Right renal cortex interstitium (tissue), 3 donors: ENCODE data around the gene CTNND2. TPM values are rescaled to one million over a fixed set of nuclear protein-coding genes. Genes with fewer than 3 reads are reported as not detected.
A peak's percentile ranks its signal among the peaks of the same experiment; 100 is the strongest.
"Not testable (repeated sequence)": the region's sequence is repeated elsewhere in the genome, so short reads cannot be mapped to it uniquely, and the experiment has no call there.

Source experiments
- DNase-seq, 3 donors: peaks; one replicate each; pipeline ENCODE4 v3.0.0-alpha.2; 2013; ENCODE audit warnings: low read depth in 3 of 3, low spot score in 2 of 3
- polyA plus RNA-seq, 3 donors: library from polyadenylated mRNA; unstranded; fragments of 120-200 nt; gene quantifications; one replicate each; pipeline ENCODE4 v1.2.1, GENCODE V29; 2013; ENCODE audit not compliant: insufficient read length in 3 of 3

CTNND2 gene
- polyA plus RNA-seq, 3 donors, result 2.1 to 2.3 (median 2.1) TPM

DNA sequence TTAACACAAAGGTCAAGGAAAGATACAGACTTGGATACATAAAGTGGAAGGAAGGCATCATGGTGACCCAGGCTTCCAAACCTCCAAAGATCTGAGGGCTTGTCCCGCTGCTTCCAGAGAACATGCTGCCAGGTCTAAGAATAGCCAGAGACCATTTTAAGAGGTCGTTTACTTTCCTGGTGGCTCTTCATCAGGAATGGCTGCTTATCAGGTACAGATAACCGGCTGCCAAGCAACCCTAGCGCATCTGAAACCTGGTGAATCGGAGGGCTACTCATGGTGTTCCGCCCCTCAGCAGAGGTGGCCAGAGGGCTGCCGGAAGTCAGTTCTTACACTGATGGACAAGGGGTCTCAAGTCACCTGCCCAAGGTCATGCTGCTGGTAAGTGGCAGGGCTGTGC is 892.0 kb downstream of the CTNND2 start:
- no peak for DNase-seq

- no peak for DNase-seq
Observed at GRCh38 chr5:11010429-11011210, 893.6 kb downstream of the CTNND2 start.

- DNase-seq, result no peak
Observed at GRCh38 chr5:11009576-11009975, 894.7 kb downstream of the CTNND2 start.

- no peak for DNase-seq
Observed at GRCh38 chr5:11007269-11007870, 896.9 kb downstream of the CTNND2 start.

DNA sequence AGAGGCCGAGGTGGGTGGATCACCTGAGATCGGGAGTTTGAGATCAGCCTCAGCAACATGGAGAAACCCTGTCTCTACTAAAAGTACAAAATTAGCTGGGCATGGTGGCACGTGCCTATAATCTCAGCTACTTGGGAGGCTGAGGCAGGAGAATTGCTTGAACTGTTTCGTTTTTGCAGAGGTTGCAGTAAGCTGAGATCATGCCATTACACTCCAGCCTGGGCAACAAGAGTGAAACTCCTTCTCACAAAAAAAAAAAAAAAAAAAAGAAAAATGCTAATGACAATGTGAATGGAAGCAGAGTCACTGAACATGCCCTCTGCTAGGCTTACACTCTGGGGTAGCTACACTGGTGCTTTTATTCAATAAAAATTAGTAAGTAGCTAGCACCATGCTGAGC is 899.7 kb downstream of the CTNND2 start:
- not testable (repeated sequence) for DNase-seq

DNA sequence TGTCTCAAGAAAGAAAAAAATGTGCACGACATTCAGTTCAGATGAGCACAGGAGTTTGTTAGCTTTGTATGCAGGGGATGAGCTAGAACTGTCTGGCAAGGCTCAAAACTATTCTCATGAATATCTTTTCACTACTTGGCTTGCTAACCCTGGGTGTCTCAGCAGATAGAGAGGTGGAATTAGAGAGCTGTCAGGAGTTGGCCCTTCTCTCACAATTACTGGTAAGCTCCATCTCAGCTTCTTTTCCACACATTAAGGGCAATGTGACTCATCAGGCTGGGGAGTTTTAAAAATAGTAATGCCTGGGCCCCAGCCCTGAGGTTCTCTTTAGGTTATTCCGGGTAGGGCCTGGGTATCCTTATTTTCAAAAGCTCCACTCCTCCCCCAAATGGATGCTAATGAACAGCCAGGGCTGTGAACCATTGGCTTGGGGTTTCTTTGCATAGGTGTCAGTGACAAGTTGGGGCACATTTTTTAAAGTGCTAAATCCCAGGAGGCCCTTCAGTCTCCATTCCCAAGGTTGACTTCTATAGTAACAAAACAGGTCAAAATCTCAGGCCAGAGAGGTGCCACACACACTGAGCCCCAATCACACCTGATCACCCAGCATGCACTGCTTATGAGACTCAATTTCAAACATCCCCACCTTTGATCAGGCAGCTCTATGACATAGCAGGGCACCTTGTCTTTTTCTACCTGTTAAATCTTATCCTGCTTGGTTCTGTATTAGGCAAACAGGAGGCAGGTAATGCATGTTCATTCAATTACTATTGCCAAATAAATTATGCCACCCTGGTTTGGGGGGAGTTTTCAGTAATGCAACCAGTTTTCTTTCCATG is 903.5 kb downstream of the CTNND2 start:
- no peak for DNase-seq

GRCh38 chr5:10999714-11000113 is 904.5 kb downstream of the CTNND2 start:
- no peak for DNase-seq

DNA sequence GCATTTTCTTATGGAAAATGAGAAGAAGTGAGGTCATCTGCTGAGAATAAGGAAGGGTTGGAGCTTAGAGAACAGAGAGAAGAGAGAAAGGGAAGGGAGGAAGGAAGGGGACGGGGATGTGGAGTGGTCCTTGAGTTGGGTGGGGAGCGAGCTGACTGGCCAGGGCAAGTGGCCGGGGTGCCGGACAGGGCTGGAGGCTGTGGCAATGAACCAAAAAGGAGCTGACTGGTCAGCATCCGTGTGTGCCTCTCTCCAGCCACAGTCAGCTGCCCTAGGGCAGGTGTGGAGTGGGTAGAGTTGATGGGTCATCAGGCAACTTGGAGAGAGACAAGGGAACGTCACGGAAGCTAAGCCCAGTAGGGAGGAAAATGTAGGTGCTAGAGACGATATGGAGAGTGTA is 908.4 kb downstream of the CTNND2 start:
- DNase-seq, result no peak

GRCh38 chr5:10994091-10994986 is 909.9 kb downstream of the CTNND2 start:
- no peak for DNase-seq

DNA sequence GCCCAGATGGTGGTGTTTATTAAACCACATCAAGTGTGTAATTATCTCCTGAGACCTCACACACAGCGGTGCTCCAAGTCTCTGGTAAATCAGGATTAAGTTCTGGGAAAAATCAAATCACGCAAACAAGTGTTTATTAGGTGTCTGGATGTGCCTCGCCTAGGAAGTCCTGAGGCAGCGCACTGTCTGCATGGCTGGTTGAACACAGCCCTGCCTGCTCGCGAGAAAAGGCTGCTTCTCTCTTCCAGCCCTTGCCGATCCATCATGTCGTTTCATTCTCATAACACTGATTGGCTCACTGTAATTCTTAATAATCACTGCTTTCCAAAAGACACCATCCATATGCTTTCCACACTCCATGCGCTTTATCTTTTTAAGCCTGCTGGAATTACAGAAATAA is 913.6 kb downstream of the CTNND2 start:
- no peak for DNase-seq

DNA sequence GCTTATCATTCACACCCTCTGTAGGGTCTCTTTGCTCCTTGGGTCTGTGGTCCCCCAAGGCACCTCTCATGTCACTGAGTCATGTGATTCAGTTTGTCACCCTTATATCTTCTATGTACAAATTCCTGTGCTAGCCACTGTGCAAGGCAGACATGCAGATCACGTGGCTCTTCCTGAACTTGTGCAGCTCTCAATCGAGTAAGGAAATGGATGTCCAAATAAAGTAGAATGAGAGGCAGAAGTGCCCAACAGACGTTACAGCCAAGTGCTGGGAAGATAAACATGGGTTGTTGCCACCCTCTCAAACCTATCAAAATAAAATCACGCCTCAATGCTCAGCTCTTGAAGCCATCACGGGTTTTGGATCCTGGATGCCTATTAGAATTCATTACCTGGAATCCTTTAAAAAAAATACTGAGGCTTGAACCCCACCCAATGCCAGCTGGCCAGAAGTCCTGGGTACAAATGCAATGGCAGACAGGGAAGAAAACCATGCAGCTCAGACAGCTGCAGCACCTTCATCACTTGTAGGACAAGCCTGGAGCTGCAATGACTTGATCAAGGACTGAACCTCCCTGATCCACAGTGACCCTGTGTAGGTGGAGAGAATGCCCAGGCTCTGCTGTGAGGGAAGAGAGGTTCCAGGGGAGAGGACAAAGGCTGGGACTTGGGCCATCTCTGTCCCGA is 914.5 kb downstream of the CTNND2 start:
- DNase-seq, result no peak

GRCh38 chr5:10988622-10989021 is 915.6 kb downstream of the CTNND2 start:
- no peak for DNase-seq

GRCh38 chr5:10987925-10988504 is 916.2 kb downstream of the CTNND2 start:
- peak; percentile 18 to 51 (median 27) for DNase-seq

GRCh38 chr5:10987276-10987924 is 916.8 kb downstream of the CTNND2 start:
- DNase-seq, result no peak

DNA sequence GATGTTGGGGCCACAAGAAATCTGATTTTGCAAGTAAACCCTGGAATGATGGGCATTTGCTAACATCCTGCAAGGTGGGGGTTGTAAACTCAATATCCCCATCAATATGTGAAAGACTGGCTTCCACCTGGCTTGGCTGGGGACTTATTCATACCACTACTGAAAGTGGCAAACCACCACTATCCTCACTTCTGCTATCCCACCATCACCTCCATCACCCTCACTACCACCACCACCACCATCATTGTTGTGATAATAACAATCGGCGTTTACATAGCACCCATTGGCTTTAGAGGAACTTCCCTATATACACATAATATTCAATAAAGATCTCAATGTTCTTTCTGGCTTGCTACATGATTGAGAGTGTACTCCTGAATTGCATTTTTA is 918.5 kb downstream of the CTNND2 start:
- no peak for DNase-seq

- no peak for DNase-seq
Observed at GRCh38 chr5:10985091-10985720, 919.0 kb downstream of the CTNND2 start.

DNA sequence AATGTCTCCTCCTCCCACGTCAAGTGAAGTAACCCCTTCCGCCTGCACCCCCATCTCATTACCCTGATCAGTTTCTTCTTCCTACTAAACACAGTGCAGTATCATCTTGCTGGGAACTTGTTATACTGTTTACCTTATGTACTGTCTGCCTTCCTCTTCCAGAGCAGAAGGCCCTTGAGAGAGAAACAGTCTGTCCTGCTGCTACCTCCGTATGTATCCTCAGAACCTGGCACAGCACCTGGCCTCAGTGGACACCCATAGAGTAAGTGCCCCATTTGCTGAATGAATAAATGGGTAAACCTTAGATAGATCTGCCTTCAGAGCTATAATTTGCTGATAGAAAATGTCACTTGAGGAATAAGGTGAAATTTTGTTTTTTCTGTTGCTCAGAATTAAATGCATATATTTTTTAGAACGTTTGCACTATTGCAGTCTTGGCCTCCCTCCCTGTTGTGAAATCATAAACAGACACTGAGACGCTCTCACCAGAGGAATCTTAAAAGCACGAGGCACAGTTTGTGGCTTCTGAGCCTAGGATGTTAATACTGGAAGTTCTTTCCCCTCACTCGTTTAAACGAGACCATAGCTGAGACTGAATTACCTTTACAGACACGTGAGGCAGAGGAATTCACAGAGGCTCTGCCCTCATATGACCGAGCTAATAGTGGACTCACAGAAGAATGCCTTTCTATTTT is 920.1 kb downstream of the CTNND2 start:
- DNase-seq, result no peak

DNA sequence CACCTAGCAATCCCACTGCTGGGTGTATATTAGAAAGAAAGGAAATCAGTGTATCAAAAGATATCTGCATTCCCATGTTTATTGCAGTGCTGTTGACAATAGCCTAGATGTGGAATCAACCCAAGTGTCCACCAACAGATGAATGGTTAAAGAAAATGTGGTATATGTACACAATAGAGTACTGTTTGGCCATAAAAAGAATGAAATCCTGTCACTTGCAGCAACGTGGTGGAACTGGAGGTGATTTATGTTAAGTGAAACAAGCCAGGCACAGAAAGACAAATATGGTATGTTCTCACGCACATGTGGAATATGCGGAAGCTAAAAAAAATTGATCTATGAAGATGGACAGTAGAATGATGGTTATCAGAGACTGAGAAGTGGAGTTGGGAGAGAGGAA is 921.6 kb downstream of the CTNND2 start:
- no peak for DNase-seq
